ENCODE results near the gene ETFDH. TPM values are rescaled to one million over a fixed set of nuclear protein-coding genes. Genes with fewer than 3 reads are reported as not detected.

Gene ETFDH
- total RNA-seq, 1 donor from 2014 or later, result 17.0 TPM

- Histone ChIP-seq H3K4me2 (ENCODE audit: low read length) (no peak overlapping the region), H2AFZ (ENCODE audit: low read depth, low read length) (no peak overlapping the region), H3K36me3 (ENCODE audit: insufficient read depth, low read length) (no peaks in the 10 kb centered on the region), H3K27me3 (ENCODE audit: insufficient read depth, low read length) (no peaks in the 10 kb centered on the region), H3K79me2 (ENCODE audit: insufficient read depth, low read length) (no peaks in the 10 kb centered on the region), H3K9ac (ENCODE audit: low read length) (no peak overlapping the region), H3K27ac (ENCODE audit: low read depth, low read length) (no peak overlapping the region), H3K4me1 (ENCODE audit: insufficient read depth, low read length) (peaks cover 2% of the 10 kb centered on the region), H3K4me3 (ENCODE audit: insufficient read depth, low read depth, low read length) (no peak overlapping the region), H4K20me1 (ENCODE audit: insufficient read depth, low read length) (no peaks in the 10 kb centered on the region), H3K9me3 (ENCODE audit: insufficient read depth, low read depth, low read length) (no peaks in the 10 kb centered on the region)
- H3K9me3 Mint-ChIP-seq (ENCODE audit: unreplicated experiment), result peaks cover 5% of the 10 kb centered on the region
- DNase-seq (ENCODE audit: low read depth) (no peak), FAIRE-seq (no peak)
- H3K4me3 Mint-ChIP-seq (ENCODE audit: unreplicated experiment), result no peak overlapping the region
- no peaks in the 10 kb centered on the region for H3K27me3 Mint-ChIP-seq (ENCODE audit: low read depth, unreplicated experiment)
- no peaks in the 10 kb centered on the region for H3K36me3 Mint-ChIP-seq (ENCODE audit: low read depth, unreplicated experiment)
- no peak overlapping the region for H3K27ac Mint-ChIP-seq (ENCODE audit: unreplicated experiment)
- no peak for TF ChIP-seq EZH2 (IDR thresholded peaks at IDR 0.05; ENCODE audit: insufficient read depth, low read length)
- TF ChIP-seq CTCF (IDR thresholded peaks at IDR 0.05; ENCODE audit: insufficient read depth, low read depth, low read length), result no peak
- peaks cover 5% of the 10 kb centered on the region for H3K4me1 Mint-ChIP-seq (ENCODE audit: low read depth, unreplicated experiment)
Observed at GRCh38 chr4:158756588-158756987, 84.5 kb downstream of the ETFDH start.

GRCh38 chr4:158758142-158758541 lies 86.0 kb downstream of the ETFDH start:
- no peak overlapping the region for H3K4me2 ChIP-seq (ENCODE audit: low read length)
- H3K79me2 ChIP-seq (ENCODE audit: insufficient read depth, low read length), result no peaks in the 10 kb centered on the region
- H3K36me3 Mint-ChIP-seq (ENCODE audit: low read depth, unreplicated experiment), result no peaks in the 10 kb centered on the region
- H3K27me3 Mint-ChIP-seq (ENCODE audit: low read depth, unreplicated experiment), result no peaks in the 10 kb centered on the region
- H3K9me3 ChIP-seq (ENCODE audit: insufficient read depth, low read depth, low read length), result no peaks in the 10 kb centered on the region
- H3K4me1 Mint-ChIP-seq (ENCODE audit: low read depth, unreplicated experiment), result peaks cover 5% of the 10 kb centered on the region
- H3K4me3 Mint-ChIP-seq (ENCODE audit: unreplicated experiment), result no peak overlapping the region
- DNase-seq (ENCODE audit: low read depth), result peak; percentile 91
- H3K9me3 Mint-ChIP-seq (ENCODE audit: unreplicated experiment), result peaks cover 5% of the 10 kb centered on the region
- H4K20me1 ChIP-seq (ENCODE audit: insufficient read depth, low read length), result no peaks in the 10 kb centered on the region
- no peaks in the 10 kb centered on the region for H3K36me3 ChIP-seq (ENCODE audit: insufficient read depth, low read length)
- H3K4me3 ChIP-seq (ENCODE audit: insufficient read depth, low read depth, low read length), result no peak overlapping the region
- no peak overlapping the region for H3K27ac Mint-ChIP-seq (ENCODE audit: unreplicated experiment)
- H3K27ac ChIP-seq (ENCODE audit: low read depth, low read length), result no peak overlapping the region
- FAIRE-seq, result no peak
- H2AFZ ChIP-seq (ENCODE audit: low read depth, low read length), result no peak overlapping the region
- TF ChIP-seq EZH2 (IDR thresholded peaks at IDR 0.05; ENCODE audit: insufficient read depth, low read length), result no peak
- TF ChIP-seq CTCF (IDR thresholded peaks at IDR 0.05; ENCODE audit: insufficient read depth, low read depth, low read length), result no peak
- H3K4me1 ChIP-seq (ENCODE audit: insufficient read depth, low read length), result peaks cover 2% of the 10 kb centered on the region
- no peak overlapping the region for H3K9ac ChIP-seq (ENCODE audit: low read length)
- H3K27me3 ChIP-seq (ENCODE audit: insufficient read depth, low read length), result no peaks in the 10 kb centered on the region

GRCh38 chr4:158758703-158759102 lies 86.6 kb downstream of the ETFDH start:
- no peaks in the 10 kb centered on the region for H3K36me3 ChIP-seq (ENCODE audit: insufficient read depth, low read length)
- no peaks in the 10 kb centered on the region for H3K27me3 ChIP-seq (ENCODE audit: insufficient read depth, low read length)
- H2AFZ ChIP-seq (ENCODE audit: low read depth, low read length), result no peak overlapping the region
- H3K9me3 ChIP-seq (ENCODE audit: insufficient read depth, low read depth, low read length), result no peaks in the 10 kb centered on the region
- no peak overlapping the region for H3K4me3 Mint-ChIP-seq (ENCODE audit: unreplicated experiment)
- no peaks in the 10 kb centered on the region for H3K27me3 Mint-ChIP-seq (ENCODE audit: low read depth, unreplicated experiment)
- no peaks in the 10 kb centered on the region for H3K79me2 ChIP-seq (ENCODE audit: insufficient read depth, low read length)
- H3K9ac ChIP-seq (ENCODE audit: low read length), result no peak overlapping the region
- peaks cover 2% of the 10 kb centered on the region for H3K4me1 ChIP-seq (ENCODE audit: insufficient read depth, low read length)
- DNase-seq (ENCODE audit: low read depth) (no peak), FAIRE-seq (no peak)
- TF ChIP-seq CTCF (IDR thresholded peaks at IDR 0.05; ENCODE audit: insufficient read depth, low read depth, low read length) (no peak), EZH2 (IDR thresholded peaks at IDR 0.05; ENCODE audit: insufficient read depth, low read length) (no peak)
- H3K4me2 ChIP-seq (ENCODE audit: low read length), result no peak overlapping the region
- H3K27ac Mint-ChIP-seq (ENCODE audit: unreplicated experiment), result no peak overlapping the region
- no peaks in the 10 kb centered on the region for H3K36me3 Mint-ChIP-seq (ENCODE audit: low read depth, unreplicated experiment)
- H3K9me3 Mint-ChIP-seq (ENCODE audit: unreplicated experiment), result peaks cover 5% of the 10 kb centered on the region
- no peak overlapping the region for H3K27ac ChIP-seq (ENCODE audit: low read depth, low read length)
- H3K4me3 ChIP-seq (ENCODE audit: insufficient read depth, low read depth, low read length), result no peak overlapping the region
- no peaks in the 10 kb centered on the region for H4K20me1 ChIP-seq (ENCODE audit: insufficient read depth, low read length)
- peaks cover 5% of the 10 kb centered on the region for H3K4me1 Mint-ChIP-seq (ENCODE audit: low read depth, unreplicated experiment)

Other genes starting within 250 kb of the ETFDH start
- gene RXFP1, start 150.4 kb upstream of the ETFDH start, total RNA-seq, result 0.14 TPM in 1 of 2 replicates, not detected in the other
- gene C4orf46, start 409 bp upstream of the ETFDH start, total RNA-seq, result 7.0 and 8.4 TPM in 2 replicates
- 27.8 and 30.4 TPM in 2 replicates for gene PPID, start 51.1 kb downstream of the ETFDH start, total RNA-seq
- 18.4 and 18.5 TPM in 2 replicates for gene FNIP2, start 96.7 kb downstream of the ETFDH start, total RNA-seq